ENCODE measurements around the gene RYR2.
"Not testable (repeated sequence)": the region's sequence is repeated elsewhere in the genome, so short reads cannot be mapped to it uniquely, and the experiment has no call there.

Gene RYR2

DNA sequence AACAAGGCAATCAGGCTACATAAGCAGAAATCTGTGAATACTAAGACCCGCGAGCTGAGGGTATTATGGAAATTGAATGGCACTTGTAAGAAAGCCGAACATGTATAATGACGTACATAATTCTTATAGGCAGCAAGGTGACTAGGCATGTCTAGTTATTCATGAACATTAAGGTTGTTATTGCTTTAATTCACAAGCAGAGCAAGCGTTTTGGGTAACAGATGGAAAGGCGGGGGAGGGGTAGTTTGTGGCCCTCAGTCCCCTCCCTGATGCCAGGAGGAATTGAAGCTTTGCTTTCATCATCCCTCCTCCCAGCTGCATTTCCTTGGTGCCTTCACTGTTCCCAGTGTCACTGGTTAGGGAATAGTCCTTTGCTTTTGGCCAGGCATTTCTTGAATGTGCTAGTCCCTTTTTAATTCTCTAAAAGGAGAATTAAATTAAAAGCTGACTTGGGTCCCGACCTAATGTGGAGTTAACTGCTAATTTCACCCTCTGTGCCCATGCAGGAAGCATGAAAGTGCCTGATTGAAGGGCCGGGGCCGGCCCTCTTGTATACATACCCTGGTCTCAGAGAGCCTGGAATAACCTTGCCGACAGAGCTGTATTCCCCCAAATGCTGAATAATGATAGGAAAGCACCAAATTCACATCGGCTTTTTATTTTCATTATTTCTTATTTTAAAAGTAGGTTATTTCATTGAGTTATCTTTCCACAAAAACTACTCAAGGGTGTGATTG is 42.5 kb downstream of the RYR2 start:
- DNase-seq (ENCODE audit: low read depth) = no peak

DNA sequence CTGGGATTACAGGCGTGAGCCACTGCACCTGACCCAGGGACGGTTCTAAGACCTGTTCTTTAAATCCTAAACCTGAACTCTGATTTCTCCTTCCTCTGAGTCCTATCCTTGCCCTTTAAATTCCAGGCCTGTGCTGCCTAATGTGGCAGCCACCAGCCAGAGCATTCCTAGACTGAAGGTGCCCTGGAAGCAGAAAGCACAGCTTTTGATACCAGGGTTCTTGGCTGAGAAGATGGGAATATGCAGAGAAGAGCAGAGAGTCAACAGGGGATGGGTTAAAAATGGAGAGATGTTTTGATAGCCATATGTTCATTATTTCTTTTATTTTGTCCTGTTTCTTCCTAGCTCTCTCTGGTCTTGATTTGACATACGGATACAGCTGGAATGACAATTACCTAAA is 49.7 kb downstream of the RYR2 start:
- no peak for DNase-seq (ENCODE audit: low read depth)

DNA sequence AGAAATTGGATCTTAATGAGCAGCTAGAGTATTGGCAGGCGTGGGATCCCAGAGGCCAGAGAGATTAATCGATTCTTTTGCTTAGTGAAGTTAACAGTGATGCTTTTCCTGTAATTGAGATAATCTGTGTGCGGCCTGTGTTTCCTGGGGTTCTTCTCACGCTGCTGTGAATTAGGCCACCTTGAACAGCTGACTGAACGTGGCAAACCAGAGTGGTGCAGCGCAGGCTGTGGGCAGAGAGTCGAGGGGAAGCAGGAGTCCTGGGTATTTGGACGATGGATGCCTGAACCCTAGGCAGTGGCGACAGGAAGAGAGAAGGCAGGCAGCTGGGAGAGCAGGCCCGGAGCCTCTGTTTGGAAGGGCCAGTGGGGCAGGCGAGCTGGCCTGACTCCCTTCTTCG is 51.7 kb downstream of the RYR2 start:
- DNase-seq (ENCODE audit: low read depth) = no peak

DNA sequence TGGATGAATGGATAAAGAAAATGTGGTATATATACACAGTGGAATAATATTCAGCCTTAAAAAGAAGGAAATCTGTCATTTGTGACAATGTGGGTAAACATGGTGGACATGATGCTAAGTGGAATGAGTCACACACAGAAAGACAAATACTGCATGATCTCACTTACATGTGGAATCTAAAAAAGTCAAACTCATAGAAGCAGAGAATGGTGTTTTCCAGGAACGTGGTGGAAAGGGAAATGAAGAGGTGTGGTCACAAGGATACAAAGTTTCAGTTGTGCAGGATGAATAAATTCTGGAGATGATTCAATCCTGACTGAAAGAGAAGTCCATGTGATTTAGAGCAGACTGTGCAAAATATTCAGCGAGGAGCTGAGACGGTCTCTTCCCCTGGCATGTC is 56.6 kb downstream of the RYR2 start:
- DNase-seq (ENCODE audit: low read depth) = no peak

DNA sequence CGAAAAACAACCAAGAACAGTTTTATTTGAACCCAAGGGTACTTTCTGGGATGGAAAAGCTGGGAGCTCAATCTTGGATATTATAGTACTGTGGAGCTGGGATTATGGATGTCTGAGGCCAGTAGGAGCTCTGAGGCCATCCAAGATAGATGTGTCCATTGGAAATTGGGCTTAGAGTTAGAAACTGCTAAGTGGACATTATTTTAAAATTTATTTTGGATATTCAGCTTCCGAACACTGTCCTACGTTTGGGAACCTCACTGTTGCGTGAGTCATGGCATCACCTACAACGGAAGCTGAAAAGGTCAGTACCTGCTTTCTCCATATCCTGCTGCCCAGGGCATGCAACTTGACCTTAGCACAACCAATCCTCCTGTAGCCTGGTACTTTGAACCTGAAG is 61.0 kb downstream of the RYR2 start:
- DNase-seq (ENCODE audit: low read depth) = no peak

DNA sequence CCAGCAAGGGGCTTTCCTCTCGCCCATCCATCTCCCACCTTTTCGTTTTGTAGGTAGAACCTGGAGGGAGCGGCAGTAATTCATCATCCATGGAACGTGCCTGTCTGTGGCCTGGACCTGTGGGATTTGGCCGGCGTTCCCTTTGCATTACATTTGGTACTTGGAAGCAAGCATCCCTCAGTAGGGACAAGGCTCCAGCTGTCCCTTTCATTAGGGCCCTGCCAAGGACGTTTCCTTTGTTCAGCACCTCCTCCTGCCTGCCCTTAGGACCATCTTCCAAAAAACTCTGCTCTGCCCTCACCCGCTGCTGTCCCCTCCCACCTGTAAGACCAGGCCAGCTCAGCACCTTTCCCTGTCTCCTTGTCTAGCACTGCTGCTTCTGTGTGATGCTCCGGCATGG is 62.1 kb downstream of the RYR2 start:
- DNase-seq (ENCODE audit: low read depth) = no peak

DNA sequence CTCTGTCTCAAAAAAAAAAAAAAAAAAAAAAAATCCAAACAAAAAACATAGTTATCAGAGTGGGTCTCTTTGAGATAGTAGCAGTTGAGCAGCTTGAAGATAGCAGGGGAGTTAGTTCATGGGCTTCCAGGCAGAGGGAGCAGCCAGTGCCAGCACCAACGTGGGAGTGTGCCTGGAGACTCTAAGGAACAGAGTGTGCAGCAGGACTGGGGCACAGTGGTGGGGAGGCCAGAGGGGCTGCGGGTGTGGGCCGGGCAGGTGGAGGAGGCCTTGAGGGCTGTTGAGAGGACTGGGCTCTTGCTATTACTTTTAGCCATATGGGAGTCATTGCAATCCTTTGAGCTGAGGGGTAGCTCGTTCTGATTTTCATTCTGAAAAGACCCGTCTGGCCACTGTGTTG is 63.8 kb downstream of the RYR2 start:
- no peak for DNase-seq (ENCODE audit: low read depth)

DNA sequence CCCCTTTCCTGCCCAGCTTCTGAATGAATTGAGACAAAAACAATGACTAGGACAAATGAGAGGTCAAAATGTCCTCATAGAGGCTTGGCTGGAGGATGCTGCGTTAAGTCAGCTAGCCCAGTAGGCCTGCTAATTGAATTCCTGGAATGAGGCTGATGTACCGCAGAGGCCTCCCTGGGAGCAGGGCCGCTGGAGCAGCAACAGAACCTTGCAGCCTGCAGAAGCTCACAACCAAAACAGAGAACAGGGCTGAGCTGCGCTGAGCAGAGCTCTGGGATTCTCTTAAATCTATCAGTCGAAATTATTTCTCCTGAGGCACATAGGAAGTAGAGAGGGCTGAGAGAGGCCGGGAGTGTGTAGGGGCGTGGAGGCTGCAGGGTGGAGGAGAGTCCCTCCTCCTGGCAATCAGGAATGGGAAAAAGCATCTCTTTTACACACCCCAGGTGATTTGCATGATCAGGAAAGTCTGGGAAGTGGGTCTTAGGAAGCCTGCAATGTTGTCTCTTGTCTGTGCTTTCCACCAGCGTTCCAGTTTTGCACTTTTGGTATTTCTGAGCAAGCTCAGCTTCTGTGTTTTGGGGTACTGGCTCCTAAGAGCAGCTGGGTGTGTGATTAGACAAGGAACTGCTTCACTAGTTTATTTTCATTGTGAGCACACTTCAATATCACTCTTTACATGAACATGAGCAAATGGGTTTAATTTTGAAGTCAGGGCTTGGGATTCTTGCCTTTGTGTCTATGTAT is 66.5 kb downstream of the RYR2 start:
- DNase-seq (ENCODE audit: low read depth) = no peak

DNA sequence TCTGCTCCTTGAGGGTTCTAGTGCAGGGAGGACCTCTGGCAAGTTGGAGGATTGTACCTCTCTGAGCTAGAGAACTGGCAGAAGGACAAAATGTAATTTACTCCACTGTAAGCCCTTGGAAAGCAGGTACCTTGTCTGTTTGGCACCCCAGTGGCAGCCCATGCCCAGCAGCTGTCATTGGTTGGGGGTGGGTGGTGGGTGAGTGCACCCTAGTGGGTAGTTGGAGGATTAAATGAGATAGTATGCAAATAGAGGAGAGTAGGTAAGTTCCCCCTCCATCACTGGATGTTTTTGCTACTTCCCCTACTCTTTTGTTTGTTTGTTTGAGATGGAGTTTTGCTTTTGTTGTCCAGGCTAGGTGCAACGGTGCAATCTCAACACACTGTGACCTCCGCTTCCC is 69.8 kb downstream of the RYR2 start:
- DNase-seq (ENCODE audit: low read depth) = no peak

DNA sequence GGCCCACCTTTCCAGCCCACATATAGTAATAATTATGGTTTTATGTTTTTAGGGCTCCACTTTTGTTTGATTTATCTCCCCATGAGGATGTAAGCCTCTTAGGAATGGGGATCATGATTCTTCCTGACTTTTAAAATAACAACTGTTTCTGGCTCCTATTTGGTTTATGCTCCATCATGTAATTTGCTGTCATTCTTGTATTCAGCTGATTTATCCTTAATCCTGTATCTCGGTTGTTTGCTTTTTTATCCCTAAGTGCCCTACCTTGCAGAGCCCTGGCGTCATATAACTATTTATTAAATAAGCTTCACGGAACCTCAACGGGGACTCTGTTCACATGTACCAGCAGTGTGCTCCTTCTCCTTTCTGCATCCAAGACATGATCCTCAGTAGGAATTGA is 70.7 kb downstream of the RYR2 start:
- no peak for DNase-seq (ENCODE audit: low read depth)

DNA sequence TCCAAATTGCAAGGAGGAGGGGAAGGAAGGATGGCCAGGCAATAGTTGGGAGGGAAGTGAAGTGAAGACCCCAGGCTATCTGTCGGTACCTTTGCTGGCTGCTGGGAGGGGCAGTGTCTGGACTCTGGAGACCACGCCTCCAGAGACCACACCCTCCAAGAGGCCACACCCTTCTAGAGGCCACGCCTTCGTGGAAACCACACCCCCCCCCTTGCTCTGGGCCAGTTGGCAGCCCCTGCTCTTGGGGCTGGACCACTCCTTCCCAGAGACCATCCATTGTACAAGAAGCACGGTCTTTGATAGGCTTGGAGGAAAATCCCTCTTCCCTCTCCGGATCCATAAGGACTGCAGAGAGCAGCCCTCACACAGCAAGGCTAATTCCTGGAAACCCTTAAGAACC is 73.1 kb downstream of the RYR2 start:
- no peak for DNase-seq (ENCODE audit: low read depth)

DNA sequence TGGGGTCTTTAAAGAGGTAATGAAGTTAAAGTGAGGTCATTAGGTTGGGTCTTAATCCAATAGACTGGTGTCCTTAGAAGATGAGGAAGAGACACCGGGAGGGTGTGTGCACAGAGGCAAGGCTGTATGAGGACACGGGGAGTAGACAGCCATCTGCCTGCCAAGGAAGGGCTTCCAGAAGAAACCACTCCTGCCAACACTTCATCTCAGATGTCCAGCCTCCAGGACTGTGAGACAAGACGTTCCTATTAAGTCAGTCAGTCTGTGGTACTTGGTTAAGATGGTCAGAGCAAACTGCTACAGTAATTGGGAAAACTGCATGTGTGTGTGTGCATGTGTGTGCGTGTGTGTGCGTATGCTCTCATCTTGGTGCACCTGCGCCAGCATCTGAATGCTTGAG is 77.1 kb downstream of the RYR2 start:
- no peak for DNase-seq (ENCODE audit: low read depth)

DNA sequence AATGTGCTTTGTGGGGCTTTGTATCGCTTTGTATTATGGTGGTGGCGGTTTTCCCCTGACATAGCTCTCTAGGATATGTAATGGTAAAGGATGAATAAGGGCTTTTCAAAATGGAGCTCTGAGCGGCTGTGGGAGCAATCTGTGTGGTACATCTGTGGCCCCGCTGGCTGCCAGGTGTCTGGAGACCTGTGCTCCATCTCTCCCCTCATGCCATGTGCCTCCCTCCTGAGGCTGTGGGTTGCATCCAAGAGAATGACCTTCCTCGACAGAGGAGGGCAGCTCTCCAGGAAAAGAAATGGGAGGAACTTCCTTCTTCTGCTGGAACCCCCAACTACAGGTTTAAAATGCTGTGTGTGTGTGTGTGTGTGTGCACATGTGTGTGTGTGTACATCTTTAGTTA is 78.7 kb downstream of the RYR2 start:
- DNase-seq (ENCODE audit: low read depth) = no peak

DNA sequence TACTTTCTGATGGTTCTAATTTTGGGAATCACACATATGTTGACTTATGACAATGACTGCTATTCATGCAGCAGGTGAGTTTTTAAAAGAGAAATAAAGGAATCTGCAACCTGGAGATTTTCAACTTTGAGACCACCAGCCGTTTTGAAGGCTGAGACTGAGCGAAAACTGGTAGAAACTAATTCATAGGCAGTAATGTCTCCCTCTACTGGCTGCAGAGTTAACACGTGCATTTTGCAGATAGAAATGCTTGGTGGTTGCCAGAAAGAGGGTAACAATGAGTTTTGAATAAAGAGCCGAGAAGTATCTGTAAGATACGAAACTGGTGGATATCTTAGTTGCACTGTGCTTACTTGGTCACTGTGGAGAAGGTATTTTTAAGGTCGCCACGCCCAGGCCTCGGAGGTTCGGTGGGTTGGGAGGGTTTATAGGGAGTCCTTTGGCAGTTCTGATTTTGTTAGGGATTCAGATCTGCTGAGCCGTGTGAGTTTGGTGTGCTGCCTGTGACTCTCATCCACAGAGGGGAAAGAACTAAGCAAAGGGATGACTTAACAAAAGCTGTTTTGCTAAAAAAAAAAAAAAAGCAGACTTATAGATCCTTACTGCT is 83.0 kb downstream of the RYR2 start:
- DNase-seq (ENCODE audit: low read depth) = no peak

DNA sequence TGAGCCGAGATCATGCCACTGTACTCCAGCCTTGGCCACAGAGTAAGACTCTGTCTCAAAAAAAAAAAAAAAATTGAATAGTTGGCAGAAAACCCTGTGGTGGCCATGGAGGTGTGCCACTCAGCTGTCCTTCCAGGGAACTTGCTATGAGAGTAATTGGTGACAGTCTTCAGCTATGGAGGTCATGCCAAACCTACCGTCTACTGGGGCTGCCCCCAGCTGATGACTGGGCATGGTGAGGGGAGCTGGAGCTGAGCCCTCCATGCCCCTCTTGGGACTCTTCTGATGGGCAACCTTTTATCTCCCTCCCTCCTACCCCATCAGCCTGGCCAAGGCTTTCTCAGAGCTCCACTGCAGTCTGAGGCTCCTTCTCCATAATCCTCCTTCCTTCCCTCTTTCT is 84.2 kb downstream of the RYR2 start:
- DNase-seq (ENCODE audit: low read depth) = no peak

DNA sequence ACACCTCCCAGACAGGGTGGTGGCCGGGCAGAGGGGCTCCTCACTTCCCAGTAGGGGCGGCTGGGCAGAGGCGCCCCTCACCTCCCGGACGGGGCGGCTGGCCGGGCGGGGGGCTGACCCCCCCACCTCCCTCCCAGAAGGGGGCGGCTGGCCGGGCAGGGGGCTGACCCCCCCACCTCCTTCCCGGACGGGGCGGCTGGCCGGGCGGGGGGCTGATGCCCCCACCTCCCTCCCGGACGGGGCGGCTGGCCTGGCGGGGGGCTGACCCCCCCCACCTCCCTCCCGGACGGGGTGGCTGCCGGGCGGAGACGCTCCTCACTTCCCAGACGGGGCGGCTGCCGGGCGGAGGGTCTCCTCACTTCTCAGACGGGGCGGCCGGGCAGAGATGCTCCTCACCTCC is 85.3 kb downstream of the RYR2 start:
- DNase-seq (ENCODE audit: low read depth) = not testable (repeated sequence)

DNA sequence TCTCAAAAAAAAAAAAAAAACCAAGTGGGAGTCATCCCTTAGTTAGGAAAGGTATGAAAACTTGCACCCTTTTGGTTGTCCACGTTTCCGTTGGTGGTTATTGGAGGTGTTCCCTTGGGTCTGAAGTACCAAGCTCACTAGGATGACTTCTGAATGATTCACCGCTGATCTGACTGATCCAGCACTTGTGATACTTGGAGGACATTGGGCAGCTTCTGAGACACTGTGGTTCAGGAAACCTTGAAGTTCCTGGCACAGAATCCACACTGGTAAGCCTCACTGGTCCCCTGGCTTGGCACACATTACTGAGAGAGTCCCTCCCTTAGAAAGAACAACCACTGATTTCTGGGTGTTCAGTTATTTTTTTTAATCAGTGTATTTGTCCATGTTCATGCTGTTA is 91.9 kb downstream of the RYR2 start:
- no peak for DNase-seq (ENCODE audit: low read depth)

DNA sequence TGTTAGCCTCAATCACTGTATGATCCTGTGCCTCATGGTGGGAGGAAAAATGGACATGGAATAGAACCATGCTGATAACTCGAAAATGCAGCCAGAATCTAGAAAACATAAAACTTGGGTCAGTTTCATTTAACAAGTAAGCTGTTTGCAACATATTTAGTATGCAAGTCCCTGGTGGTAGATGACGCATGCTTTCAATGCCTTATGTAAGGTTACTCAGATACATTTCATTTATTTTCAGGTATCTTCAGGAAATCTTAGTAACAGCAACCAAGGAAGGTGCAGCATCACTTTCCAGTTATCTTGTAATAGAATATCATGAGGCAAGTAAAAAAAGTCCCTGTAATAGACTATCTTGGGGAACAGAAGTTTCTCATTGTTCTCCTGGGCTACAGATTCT is 92.9 kb downstream of the RYR2 start:
- DNase-seq (ENCODE audit: low read depth) = no peak

DNA sequence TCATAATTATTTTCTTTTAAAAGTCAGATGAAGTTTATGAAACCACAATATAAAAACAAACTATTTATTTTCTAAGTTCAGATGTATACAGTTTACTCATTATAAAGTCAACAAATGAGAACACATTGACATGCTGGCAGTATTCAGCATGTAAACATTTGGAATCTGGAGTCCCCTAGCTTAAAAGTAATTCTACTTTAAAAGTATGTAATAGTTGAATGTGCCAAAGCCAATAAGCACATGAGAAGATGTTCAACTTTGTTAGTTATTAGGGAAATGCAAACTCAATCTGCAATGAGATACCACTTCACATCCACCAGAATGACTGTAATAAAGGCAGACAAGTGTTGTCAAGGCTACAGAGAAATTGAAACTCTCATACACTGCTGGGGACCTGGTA is 96.6 kb downstream of the RYR2 start:
- DNase-seq (ENCODE audit: low read depth) = no peak

DNA sequence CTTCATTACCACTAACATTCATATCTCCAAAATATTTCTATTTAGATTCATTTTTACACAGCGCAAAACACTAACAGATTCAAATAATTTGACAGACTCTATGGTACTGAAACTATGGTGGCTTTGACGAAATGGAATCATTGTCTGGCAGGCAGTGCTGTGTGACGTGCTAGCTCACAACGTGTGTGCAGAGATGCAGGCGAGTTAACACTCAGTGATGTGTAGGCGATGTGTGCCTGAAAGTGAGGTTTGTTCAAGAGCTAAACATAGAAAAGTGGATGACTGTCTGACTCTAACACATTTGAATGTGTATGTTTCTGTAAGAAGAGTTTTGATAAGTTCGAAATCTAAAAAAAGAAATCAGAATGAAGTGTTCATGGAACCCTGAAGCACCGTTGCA is 97.7 kb downstream of the RYR2 start:
- no peak for DNase-seq (ENCODE audit: low read depth)

DNA sequence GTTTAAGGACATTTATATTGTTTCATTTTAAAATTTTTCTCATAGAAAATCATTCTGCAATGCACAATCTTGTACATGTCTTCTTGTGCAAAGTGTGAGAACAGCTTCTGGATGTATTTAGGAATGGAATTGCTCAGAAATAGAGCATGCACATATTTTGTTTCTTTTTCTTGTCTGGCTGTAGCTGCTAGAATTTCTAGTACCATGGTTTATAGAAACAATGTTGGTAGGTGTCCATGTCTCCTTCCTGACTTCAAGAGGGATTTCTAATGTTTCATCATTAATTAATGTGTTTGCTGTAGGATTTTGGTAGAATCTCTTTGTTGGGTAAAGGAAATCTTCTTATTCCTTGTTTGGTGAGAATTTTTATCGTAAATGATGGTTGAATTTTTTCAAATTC is 99.0 kb downstream of the RYR2 start:
- no peak for DNase-seq (ENCODE audit: low read depth)

DNA sequence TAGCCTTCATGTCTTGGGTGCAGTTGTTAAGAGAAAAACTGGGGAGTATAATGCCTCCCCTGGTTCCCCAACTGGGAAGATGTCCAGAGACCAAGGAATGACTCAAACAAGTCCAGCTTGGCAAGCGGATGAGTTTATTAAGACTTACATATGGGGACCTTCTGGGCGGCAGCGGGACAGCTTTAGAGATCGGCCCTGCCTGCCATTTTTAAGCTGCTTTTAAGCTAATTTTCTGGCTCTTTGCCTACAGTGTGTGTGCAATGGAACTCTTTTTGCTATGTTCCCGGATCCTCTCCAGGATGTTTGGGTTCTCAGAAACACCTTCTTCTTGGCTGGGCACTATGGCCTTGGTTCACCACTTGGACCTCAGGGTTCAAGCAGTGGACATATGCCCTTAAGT is 99.5 kb downstream of the RYR2 start:
- no peak for DNase-seq (ENCODE audit: low read depth)

DNA sequence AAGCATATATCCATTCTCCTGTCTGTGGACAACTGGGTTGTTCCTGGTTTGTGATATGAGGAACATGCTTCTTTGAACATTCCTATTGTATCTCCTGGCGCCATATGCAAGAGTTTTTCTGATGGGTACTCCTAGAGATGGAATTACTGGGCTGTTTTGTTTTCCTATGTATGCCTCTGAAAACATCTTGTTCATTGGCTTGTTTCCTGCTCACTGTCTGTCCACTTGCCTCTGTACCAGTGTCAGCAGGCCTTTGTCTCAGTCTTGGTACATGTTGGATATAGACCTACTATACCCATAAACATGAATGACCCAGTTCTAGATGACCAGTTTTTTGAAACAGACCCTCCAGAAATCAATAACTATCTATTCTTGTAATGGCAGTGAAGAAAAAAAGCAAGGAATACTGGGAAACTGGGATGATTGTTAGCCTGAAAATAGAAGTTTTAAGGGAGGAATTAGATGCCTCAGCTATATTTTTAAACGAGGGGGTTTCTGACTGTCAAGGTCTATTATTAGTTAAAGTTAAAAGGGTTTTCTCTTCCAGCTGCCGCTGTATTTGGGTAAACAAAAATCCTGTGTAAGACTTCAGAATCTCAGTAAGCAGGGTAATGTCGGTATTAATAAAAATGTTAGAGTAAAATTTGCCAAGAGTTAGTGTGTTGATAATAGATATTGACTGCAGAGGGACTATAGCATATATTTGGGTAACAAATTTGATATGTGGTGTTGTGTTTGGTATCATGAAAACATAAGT is 103.6 kb downstream of the RYR2 start:
- no peak for DNase-seq (ENCODE audit: low read depth)

Measured in stimulated activated CD4-positive, alpha-beta T cell treated with anti-CD3 and anti-CD28 coated beads, Interleukin-2, amount 100 ng/mL, for 4 hours (primary cell).